Pancreas (tissue), 10 donors: ENCODE data around the gene ZNF594. TPM values are rescaled to one million over a fixed set of nuclear protein-coding genes. Genes with fewer than 3 reads are reported as not detected.

ENCODE experiments used
- ATAC-seq, 4 donors: fragments of 200-7000 bp; cut with Tn5 transposase; one replicate each; pipeline versions ENCODE4 v1.8.0 to v1.9.1; 2020; ENCODE audit warnings: mild to moderate bottlenecking in 4 of 4, moderate library complexity in 4 of 4
- DNase-seq, 6 donors: peaks; one replicate each; pipeline ENCODE4 v3.0.0-alpha.2; 2020
- FAIRE-seq: peaks from 2 replicates; lab custom pipeline; 2012; peaks lifted over from hg19 to GRCh38; lab: Jason Lieb, UNC
- H3K27ac ChIP-seq, 4 donors: fragments of 200-600 bp; sonication (generic); 1 replicate in 3 of 4; 2 replicates in 1 of 4; pipeline versions ENCODE4 v1.5.0 to v1.8.0; 2020
- H3K27me3 ChIP-seq, 4 donors: fragments of 200-600 bp; one replicate each; pipeline ENCODE4 v1.8.0; 2021
- H3K36me3 ChIP-seq, 3 donors: fragments of 200-600 bp; sonication (generic) in 1 of 3; one replicate each; pipeline versions ENCODE4 v1.5.0 to v1.8.0; 2020 to 2021
- H3K4me1 ChIP-seq, 3 donors: fragments of 200-600 bp; one replicate each; pipeline ENCODE4 v1.8.0; 2021
- H3K4me3 ChIP-seq, 4 donors: fragments of 200-600 bp; sonication (generic) in 2 of 4; one replicate each; pipeline versions ENCODE4 v1.5.0 to v1.8.0; 2020 to 2021
- H3K9me3 ChIP-seq, 4 donors: fragments of 200-600 bp; one replicate each; pipeline ENCODE4 v1.8.0; 2021
- CTCF ChIP-seq, 4 donors: fragments of 200-600 bp; sonication (generic) in 3 of 4; IDR thresholded peaks; one replicate each; pipeline versions ENCODE4 v1.5.0 to v1.8.0; 2021; ENCODE audit warnings: antibody characterized with exemption in 4 of 4
- WGBS, 2 donors: extraction: QIAGEN DNeasy Blood & Tissue Kit; methylation state at CpG; one replicate each; pipeline ENCODE4 v1.1.7; 2013; 5-methylcytosine and 5-hydroxymethylcytosine counted together
- intact Hi-C, 3 donors: fragments of 100-400 bp; cut with DNase I; formaldehyde crosslinking; loops; one replicate each; pipeline versions ENCODE4 v1.11.1 to v1.14.2; 2022
- polyA plus RNA-seq, 2 donors: library from polyadenylated mRNA; stranded (reverse); fragments of 200-250 nt; gene quantifications; one replicate each; pipeline ENCODE4 v1.2.3, GENCODE V29; 2013
- total RNA-seq, 6 donors: library from RNA; stranded (reverse); fragmentation: NEBNext Ultra II Directional in 4 of 6; extraction: Animal tissue kit (Norgen Biotek cat#: 25700) in 4 of 6; gene quantifications; one replicate each; pipeline versions ENCODE4 v1.2.1 to v1.2.4, GENCODE V29; 2021 to 2023
- donor health status: healthy with polysubstance abuse.
- donor health status: DM: no; HTN: no; CAD: no; lungs with moderate emphysema.
- donor health status: DM: no; HTN: no; CAD: no.
- donor health status: control.
- donor health status: control.
- donor health status: Bipolar disorder and iron deficiency.
- donor health status: DM: yes; HTN: yes; CAD: no.
- donor health status: DM: no; HTN: no; CAD: no.
- donor health status: DM: no; HTN: no; CAD: no.
- donor health status: DM: yes; HTN: yes; CAD: no.

ZNF594 gene
- total and polyA plus RNA-seq, 8 donors, result 2.0 to 6.9 (median 3.0) TPM

GRCh38 chr17:5210091-5210490 lies 18.4 kb upstream of the ZNF594 start:
- peaks cover 0 to 3% (median 0%) of the 10 kb centered on the region in 3 donors for H3K36me3 ChIP-seq
- H3K27me3 ChIP-seq, result no peaks in the 10 kb centered on the region
- ATAC-seq, result no peak
- no peak for FAIRE-seq
- H3K27ac ChIP-seq, result no peak overlapping the region
- H3K9me3 ChIP-seq, result no peaks in the 10 kb centered on the region
- H3K4me3 ChIP-seq, result no peak overlapping the region
- WGBS, 2 donors, result 85 to 86% methylated on average over 5 of the region's 5 CpGs
- TF ChIP-seq CTCF (IDR thresholded peaks at IDR 0.05), result no peak
- DNase-seq, result no peak
- intact Hi-C loops, result no loop called here
- H3K4me1 ChIP-seq, result no peaks in the 10 kb centered on the region

- no peak for FAIRE-seq
- intact Hi-C loops, result no loop called here
- peaks cover 0 to 3% (median 0%) of the 10 kb centered on the region in 3 donors for H3K36me3 ChIP-seq
- no peaks in the 10 kb centered on the region for H3K27me3 ChIP-seq
- H3K27ac ChIP-seq, result no peak overlapping the region
- TF ChIP-seq CTCF (IDR thresholded peaks at IDR 0.05), result no peak
- DNase-seq, result no peak
- WGBS, 2 donors, result 87 to 93% methylated on average over 3 of the region's 3 CpGs
- no peak overlapping the region for H3K4me3 ChIP-seq
- H3K4me1 ChIP-seq, result no peaks in the 10 kb centered on the region
- H3K9me3 ChIP-seq, result no peaks in the 10 kb centered on the region
- ATAC-seq, result no peak
These were observed 17.7 kb upstream of the ZNF594 start for GRCh38 chr17:5209396-5209795.

- Histone ChIP-seq H3K27ac (no peak overlapping the region), H3K4me1 (no peaks in the 10 kb centered on the region), H3K4me3 (no peak overlapping the region), H3K36me3 (no peaks in the 10 kb centered on the region), H3K27me3 (no peaks in the 10 kb centered on the region), H3K9me3 (no peaks in the 10 kb centered on the region)
- DNase-seq, result no peak
- ATAC-seq, result no peak
- intact Hi-C loops, result no loop called here
- no peak for TF ChIP-seq CTCF (IDR thresholded peaks at IDR 0.05)
- WGBS, 2 donors, result 95 to 100% methylated on average over 1 of the region's 1 CpG
- FAIRE-seq, result no peak
These were observed 12.2 kb upstream of the ZNF594 start for GRCh38 chr17:5203908-5204294.

- Histone ChIP-seq H3K4me3 (no peak overlapping the region), H3K4me1 (no peaks in the 10 kb centered on the region), H3K27ac (no peak overlapping the region), H3K9me3 (no peaks in the 10 kb centered on the region), H3K36me3 (no peaks in the 10 kb centered on the region), H3K27me3 (no peaks in the 10 kb centered on the region)
- no peak for DNase-seq
- intact Hi-C loops, result no loop called here
- no peak for ATAC-seq
- FAIRE-seq, result no peak
- TF ChIP-seq CTCF (IDR thresholded peaks at IDR 0.05), result no peak
- WGBS, 2 donors, result 95% methylated on average over 14 of the region's 14 CpGs
These were observed 11.7 kb upstream of the ZNF594 start for GRCh38 chr17:5203178-5203907.

GRCh38 chr17:5201011-5201410 lies 9.3 kb upstream of the ZNF594 start:
- 89 to 93% methylated on average over 8 of the region's 8 CpGs for whole genome bisulfite sequencing, 2 donors
- ATAC-seq (no peak), FAIRE-seq (no peak)

More at GRCh38 chr17:5201011-5201410, 9.3 kb upstream of the ZNF594 start:
- Histone ChIP-seq H3K36me3 (no peaks in the 10 kb centered on the region), H3K9me3 (no peaks in the 10 kb centered on the region), H3K27me3 (no peaks in the 10 kb centered on the region), H3K4me1 (no peaks in the 10 kb centered on the region), H3K4me3 (no peak overlapping the region), H3K27ac (no peak overlapping the region)
- no peak for TF ChIP-seq CTCF (IDR thresholded peaks at IDR 0.05)
- no peak for DNase-seq
- intact Hi-C loops, result no loop called here
